ENCODE measurements around the gene ST6GALNAC6. TPM values are rescaled to one million over a fixed set of nuclear protein-coding genes. Genes with fewer than 3 reads are reported as not detected.

Gene ST6GALNAC6
- total RNA-seq, 1 donor from 2014 or later: 27.4 TPM

DNA sequence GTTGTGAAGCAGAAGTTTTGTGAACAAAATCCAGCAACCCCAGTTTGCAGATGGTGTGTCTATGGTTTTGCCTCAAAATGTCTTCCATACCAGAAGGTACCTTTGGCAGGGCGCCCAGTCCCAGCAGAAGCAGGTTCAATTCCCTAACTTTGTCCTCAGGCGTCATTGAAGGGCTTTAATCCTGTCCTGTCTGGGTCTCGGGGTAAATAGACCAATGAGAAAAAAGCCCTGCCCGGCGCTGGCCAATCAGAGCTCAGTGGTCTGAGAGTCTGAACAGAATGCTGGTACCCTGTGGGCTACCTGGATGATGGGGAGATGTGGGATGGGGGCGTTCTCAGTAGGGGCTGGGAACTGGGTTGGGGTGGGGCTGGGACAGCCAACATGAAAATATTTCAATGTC is 23.6 kb upstream of the ST6GALNAC6 start:
- peaks cover 8% of the 10 kb centered on the region for H3K4me1 Mint-ChIP-seq
- TF ChIP-seq, protein P1, sequence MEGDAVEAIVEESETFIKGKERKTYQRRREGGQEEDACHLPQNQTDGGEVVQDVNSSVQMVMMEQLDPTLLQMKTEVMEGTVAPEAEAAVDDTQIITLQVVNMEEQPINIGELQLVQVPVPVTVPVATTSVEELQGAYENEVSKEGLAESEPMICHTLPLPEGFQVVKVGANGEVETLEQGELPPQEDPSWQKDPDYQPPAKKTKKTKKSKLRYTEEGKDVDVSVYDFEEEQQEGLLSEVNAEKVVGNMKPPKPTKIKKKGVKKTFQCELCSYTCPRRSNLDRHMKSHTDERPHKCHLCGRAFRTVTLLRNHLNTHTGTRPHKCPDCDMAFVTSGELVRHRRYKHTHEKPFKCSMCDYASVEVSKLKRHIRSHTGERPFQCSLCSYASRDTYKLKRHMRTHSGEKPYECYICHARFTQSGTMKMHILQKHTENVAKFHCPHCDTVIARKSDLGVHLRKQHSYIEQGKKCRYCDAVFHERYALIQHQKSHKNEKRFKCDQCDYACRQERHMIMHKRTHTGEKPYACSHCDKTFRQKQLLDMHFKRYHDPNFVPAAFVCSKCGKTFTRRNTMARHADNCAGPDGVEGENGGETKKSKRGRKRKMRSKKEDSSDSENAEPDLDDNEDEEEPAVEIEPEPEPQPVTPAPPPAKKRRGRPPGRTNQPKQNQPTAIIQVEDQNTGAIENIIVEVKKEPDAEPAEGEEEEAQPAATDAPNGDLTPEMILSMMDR (conservative IDR thresholded peaks at IDR 0.05): no peak
- H3K27ac Mint-ChIP-seq (ENCODE audit: unreplicated experiment): no peak overlapping the region
- peaks cover 64% of the 10 kb centered on the region for H3K27me3 Mint-ChIP-seq (ENCODE audit: low read depth)
- no peak for DNase-seq (ENCODE audit: low read depth, low spot score)
- no peaks in the 10 kb centered on the region for H3K9me3 Mint-ChIP-seq
- H3K36me3 Mint-ChIP-seq (ENCODE audit: low read depth): no peaks in the 10 kb centered on the region
- peak overlapping the region; percentile 61 for H3K4me3 Mint-ChIP-seq

DNA sequence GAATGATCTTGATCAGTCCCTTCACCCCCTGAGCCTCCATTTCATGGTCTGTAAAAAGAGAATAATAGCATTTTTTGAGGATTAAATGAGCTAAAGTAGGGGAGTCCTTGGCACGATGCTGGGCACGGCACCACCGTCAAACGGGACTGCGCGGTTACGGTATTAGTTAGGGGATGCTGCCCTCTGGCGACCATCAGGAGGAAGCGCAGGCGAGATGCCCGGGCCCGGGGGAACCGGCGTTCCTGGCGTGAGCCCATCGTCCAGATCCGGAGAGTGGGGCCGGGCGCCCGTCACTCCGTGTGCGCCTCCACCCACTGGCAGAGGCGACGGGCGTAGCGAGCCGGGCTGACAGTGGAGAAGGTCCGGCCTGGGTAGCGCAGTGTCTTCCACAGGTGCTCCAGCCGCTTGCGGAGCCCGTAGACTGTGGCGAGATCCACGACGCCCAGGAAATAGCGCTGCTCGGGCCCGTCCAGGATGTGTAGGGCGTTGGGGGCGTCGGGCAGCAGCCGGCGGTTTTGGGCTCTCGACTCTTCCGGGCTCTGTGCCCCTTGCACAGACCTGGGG is 22.2 kb upstream of the ST6GALNAC6 start:
- TF ChIP-seq, protein P1 (conservative IDR thresholded peaks at IDR 0.05): peak; percentile 97
- peak; percentile 83 for DNase-seq (ENCODE audit: low read depth, low spot score)
- peak overlapping the region; percentile 31 for H3K4me3 Mint-ChIP-seq
- peaks cover 8% of the 10 kb centered on the region for H3K4me1 Mint-ChIP-seq
- peaks cover 51% of the 10 kb centered on the region for H3K27me3 Mint-ChIP-seq (ENCODE audit: low read depth)
- H3K9me3 Mint-ChIP-seq: no peaks in the 10 kb centered on the region
- H3K27ac Mint-ChIP-seq (ENCODE audit: unreplicated experiment): no peak overlapping the region
- no peaks in the 10 kb centered on the region for H3K36me3 Mint-ChIP-seq (ENCODE audit: low read depth)

DNA sequence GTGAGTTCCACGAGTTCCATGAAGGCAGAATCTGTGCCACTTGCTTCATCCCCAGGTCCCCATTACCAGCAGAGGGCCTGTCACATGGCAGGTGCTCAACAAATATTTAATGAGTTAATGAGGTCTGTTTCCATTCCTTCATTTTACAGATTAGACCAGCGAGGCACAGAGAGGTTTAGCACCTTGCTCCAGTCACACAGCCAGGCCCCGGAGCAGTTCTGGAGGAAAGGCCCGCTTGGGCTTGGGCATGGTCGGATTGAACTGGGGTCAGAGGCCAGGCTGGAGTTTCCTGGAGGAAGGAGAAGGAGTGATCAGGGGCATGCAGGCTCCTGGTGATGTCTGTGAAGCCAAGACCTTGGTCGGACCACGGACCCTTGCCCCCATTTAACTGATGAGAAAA is 21.4 kb upstream of the ST6GALNAC6 start:
- H3K4me1 Mint-ChIP-seq: peaks cover 8% of the 10 kb centered on the region
- H3K27me3 Mint-ChIP-seq (ENCODE audit: low read depth): peaks cover 43% of the 10 kb centered on the region
- no peak overlapping the region for H3K27ac Mint-ChIP-seq (ENCODE audit: unreplicated experiment)
- peak overlapping the region; percentile 34 for H3K4me3 Mint-ChIP-seq
- DNase-seq (ENCODE audit: low read depth, low spot score): no peak
- H3K36me3 Mint-ChIP-seq (ENCODE audit: low read depth): no peaks in the 10 kb centered on the region
- H3K9me3 Mint-ChIP-seq: no peaks in the 10 kb centered on the region
- TF ChIP-seq, protein P1 (conservative IDR thresholded peaks at IDR 0.05): no peak

DNA sequence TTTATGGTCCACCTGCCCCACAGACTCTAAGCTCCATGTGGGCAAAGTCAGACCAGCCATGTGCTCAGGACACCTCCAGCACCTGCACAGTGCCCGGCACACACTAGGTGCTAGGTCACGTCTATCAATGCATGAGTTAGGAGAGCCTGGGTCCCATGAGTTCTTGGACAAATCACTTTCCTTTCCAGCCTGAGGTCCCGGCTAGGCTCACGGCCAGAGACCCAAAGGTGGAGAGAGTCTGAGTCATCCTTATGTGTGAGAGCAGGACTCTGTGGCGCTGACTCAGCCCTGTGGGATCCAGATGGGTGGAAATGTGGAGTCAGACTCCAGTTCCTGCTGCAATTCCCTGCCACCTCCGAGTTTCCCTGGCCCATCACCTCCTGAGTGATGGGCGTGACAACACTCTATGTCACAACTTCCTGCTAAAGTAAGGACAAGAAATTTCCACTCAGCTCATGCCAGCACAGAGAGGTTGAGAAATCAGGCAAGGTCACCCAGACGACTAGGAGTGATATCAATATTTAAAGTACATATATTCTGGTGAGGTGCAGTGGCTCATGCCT is 19.9 kb upstream of the ST6GALNAC6 start:
- Mint-ChIP-seq H3K27ac (ENCODE audit: unreplicated experiment) (no peak overlapping the region), H3K36me3 (ENCODE audit: low read depth) (no peaks in the 10 kb centered on the region), H3K4me1 (peaks cover 8% of the 10 kb centered on the region), H3K4me3 (peak overlapping the region; percentile 36), H3K9me3 (no peaks in the 10 kb centered on the region), H3K27me3 (ENCODE audit: low read depth) (peaks cover 29% of the 10 kb centered on the region)
- TF ChIP-seq, protein P1 (conservative IDR thresholded peaks at IDR 0.05): no peak
- DNase-seq (ENCODE audit: low read depth, low spot score): no peak

DNA sequence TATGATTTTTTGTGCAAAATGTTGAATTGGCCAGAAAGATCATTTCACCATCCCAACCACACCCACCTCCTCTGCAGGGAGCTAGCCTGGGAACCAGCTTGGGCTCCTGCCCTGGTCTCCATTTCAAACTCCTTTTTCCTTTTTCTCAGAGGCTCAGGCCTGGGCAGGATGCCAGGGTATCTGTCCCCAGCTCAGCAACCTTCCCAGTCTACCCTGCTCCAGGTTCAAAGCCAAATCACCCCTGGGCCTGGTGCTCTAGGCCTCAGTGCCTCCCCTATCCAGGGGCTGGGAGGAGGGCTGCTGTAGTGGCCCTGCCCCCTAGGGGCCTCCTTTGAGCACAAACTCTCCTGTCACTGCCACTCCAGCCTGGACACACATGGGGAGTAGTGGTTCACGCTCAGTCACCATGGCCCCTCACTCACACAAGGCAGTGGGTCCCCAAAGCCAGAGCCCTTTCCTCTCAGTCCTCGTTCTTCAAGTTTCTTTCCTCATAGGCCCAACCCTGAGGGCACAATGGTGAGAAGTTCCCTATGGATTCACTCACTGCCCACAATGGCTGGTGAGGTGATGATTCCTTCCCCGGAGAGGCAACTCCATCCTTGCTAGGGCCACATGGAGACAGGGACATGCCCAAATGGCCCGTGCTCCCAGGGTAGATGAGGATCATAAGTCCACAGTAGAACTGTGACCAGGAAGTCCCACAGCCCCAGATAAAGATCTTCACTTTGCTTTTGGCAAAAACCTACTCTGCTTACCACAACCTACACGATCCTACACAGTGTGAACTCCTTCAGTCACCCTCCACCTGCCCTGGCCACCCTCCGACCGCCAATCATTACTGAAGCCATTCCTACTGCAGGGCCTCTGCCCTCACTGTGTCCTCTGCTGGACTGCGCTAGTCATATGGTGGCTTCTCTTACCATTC is 19.0 kb upstream of the ST6GALNAC6 start:
- Mint-ChIP-seq H3K27ac (ENCODE audit: unreplicated experiment) (peak overlapping the region; percentile 22), H3K36me3 (ENCODE audit: low read depth) (no peaks in the 10 kb centered on the region), H3K4me3 (peak overlapping the region; percentile 11), H3K4me1 (peaks cover 8% of the 10 kb centered on the region), H3K9me3 (no peaks in the 10 kb centered on the region), H3K27me3 (ENCODE audit: low read depth) (peaks cover 20% of the 10 kb centered on the region)
- no peak for DNase-seq (ENCODE audit: low read depth, low spot score)
- TF ChIP-seq, protein P1 (conservative IDR thresholded peaks at IDR 0.05): no peak
